ENCODE results near the gene JOSD1. TPM values are rescaled to one million over a fixed set of nuclear protein-coding genes. Genes with fewer than 3 reads are reported as not detected.

JOSD1 gene
- total and polyA plus RNA-seq, 2 of the 4 experiments (the other 2 are of a cell fraction) = 30.2 to 35.8 TPM

DNA sequence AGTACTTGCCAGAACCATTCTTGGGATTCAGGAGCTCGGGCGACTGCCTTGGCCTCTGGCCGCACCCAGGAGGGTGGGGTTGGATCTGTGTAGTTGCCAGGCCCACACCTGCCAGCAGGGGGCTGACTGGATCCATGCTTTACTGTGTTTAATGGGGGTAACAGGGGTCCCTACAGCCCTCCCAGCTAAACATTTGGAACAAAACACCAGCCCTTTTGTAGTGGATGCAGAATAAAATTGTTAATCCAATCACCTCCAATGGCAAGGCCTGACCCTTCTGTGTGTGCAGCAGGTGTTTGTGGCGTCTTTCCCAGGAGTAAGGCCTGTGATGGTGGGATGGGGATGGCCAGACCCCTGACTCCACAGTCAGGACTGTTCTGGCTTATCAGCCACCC lies 32.6 kb upstream of the JOSD1 start:
- DNase-seq = no peak

More for the DNA sequence above, 32.6 kb upstream of the JOSD1 start:
- no peak overlapping the region for H3K23ac ChIP-seq (ENCODE audit: low read depth, low read length)
- no peak overlapping the region for H3K18ac ChIP-seq (ENCODE audit: low read depth, low read length)
- H3K9me1 ChIP-seq (ENCODE audit: insufficient read depth, low read length) = no peaks in the 10 kb centered on the region
- CTCF ChIA-PET = interaction anchor here (2.4 kb wide), 1 partner anchor 9 kb away, joined by 11 read pairs; no protein-coding TSS in a partner anchor
- peaks cover 77% of the 10 kb centered on the region for H3K36me3 ChIP-seq (ENCODE audit: control insufficient read depth, insufficient read depth, low read length)
- peaks cover 18% of the 10 kb centered on the region for H4K20me1 ChIP-seq (ENCODE audit: insufficient read depth, low read length)
- no peak overlapping the region for H4K91ac ChIP-seq (ENCODE audit: insufficient read depth, low read depth, low read length)
- H3K4me3 ChIP-seq (ENCODE audit: insufficient read depth, low read depth, low read length) = no peak overlapping the region
- H3K56ac ChIP-seq (ENCODE audit: extremely low read depth, insufficient read depth, low read length) = no peak overlapping the region
- BruUV-seq (replicated peaks) = no TSS peak
- peak overlapping the region; percentile 52 for H2AK9ac ChIP-seq (replicated peaks; ENCODE audit: low read depth, low read length, poor library complexity)
- H2AK5ac ChIP-seq (ENCODE audit: low read depth, low read length) = no peak overlapping the region
- dilution Hi-C loops (cut with HindIII; ENCODE audit: low sequenced_read_pairs, unreplicated experiment) (no loop called here), intact Hi-C loops (cut with micrococcal nuclease) (loop anchor here (1.0 kb wide), 1 partner anchor 33 kb away; no protein-coding TSS in a partner anchor), in situ Hi-C loops (cut with MboI; ENCODE audit: low sequenced_read_pairs) (no loop called here)
- H4K8ac ChIP-seq (ENCODE audit: low read depth in 2 of 2, low read length in 2 of 2) = no peak overlapping the region
- no peaks in the 10 kb centered on the region for H3K9me3 ChIP-seq (ENCODE audit: control insufficient read depth, insufficient read depth, low read length)
- H3K9ac ChIP-seq (ENCODE audit: low read depth, low read length) = no peak overlapping the region
- no peak overlapping the region for H2BK15ac ChIP-seq (ENCODE audit: low read depth, low read length)
- POLR2A ChIA-PET (ENCODE audit: unreplicated experiment) = no interaction called here
- peak; percentile 53 for ATAC-seq (ENCODE audit: low read depth)
- H4K5ac ChIP-seq (ENCODE audit: low read depth, low read length) = no peak overlapping the region
- peaks cover 5% of the 10 kb centered on the region for H3K4me1 ChIP-seq (ENCODE audit: control insufficient read depth, insufficient read depth, low read length)
- H3K27me3 ChIP-seq (ENCODE audit: control insufficient read depth, insufficient read depth, low read length) = no peaks in the 10 kb centered on the region
- H2BK5ac ChIP-seq (ENCODE audit: low read depth, low read length, poor library complexity, severe bottlenecking) = no peak overlapping the region
- no CpG with 5 or more reads among the region's 4 CpGs for WGBS, 2 experiments (ENCODE audit: extremely low coverage in 2 of 2, insufficient read length in 1 of 2)
- no peak overlapping the region for H2BK120ac ChIP-seq (ENCODE audit: low read depth, low read length)
- no peak overlapping the region for H2BK20ac ChIP-seq (ENCODE audit: low read depth, low read length)
- no peak overlapping the region for H2AFZ ChIP-seq (replicated peaks; ENCODE audit: low read length, poor library complexity)
- no peak overlapping the region for H3K4me2 ChIP-seq (ENCODE audit: low read depth, low read length)
- no peak overlapping the region for H3K14ac ChIP-seq (replicated peaks; ENCODE audit: low read depth, low read length)
- TF ChIP-seq BHLHE40 (IDR thresholded peaks at IDR 0.05; ENCODE audit: low read depth, low read length) = no peak
- peak; percentile 34; the same call in 1 of the 2 replicates for TF ChIP-seq RAD21 (IDR thresholded peaks at IDR 0.05; ENCODE audit: low read length)
- TF ChIP-seq, protein P1, sequence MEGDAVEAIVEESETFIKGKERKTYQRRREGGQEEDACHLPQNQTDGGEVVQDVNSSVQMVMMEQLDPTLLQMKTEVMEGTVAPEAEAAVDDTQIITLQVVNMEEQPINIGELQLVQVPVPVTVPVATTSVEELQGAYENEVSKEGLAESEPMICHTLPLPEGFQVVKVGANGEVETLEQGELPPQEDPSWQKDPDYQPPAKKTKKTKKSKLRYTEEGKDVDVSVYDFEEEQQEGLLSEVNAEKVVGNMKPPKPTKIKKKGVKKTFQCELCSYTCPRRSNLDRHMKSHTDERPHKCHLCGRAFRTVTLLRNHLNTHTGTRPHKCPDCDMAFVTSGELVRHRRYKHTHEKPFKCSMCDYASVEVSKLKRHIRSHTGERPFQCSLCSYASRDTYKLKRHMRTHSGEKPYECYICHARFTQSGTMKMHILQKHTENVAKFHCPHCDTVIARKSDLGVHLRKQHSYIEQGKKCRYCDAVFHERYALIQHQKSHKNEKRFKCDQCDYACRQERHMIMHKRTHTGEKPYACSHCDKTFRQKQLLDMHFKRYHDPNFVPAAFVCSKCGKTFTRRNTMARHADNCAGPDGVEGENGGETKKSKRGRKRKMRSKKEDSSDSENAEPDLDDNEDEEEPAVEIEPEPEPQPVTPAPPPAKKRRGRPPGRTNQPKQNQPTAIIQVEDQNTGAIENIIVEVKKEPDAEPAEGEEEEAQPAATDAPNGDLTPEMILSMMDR (conservative IDR thresholded peaks at IDR 0.05; ENCODE audit: low read depth, low read length) = peak; percentile 54
- no peak for TF ChIP-seq NFE2L2 (IDR thresholded peaks at IDR 0.05; ENCODE audit: low read depth, low read length)
- peaks cover 0 to 18% of the 10 kb centered on the region in 2 experiments; a peak in 2 of 4 replicates for H3K79me1 ChIP-seq (ENCODE audit: low read depth in 1 of 2, low read length in 2 of 2)
- no peak overlapping the region for H3K27ac ChIP-seq (ENCODE audit: insufficient read depth, low read length)
- no peak overlapping the region for H3K4ac ChIP-seq (ENCODE audit: low read depth, low read length)

Measured in IMR-90 (cell line).